Fibroblast of villous mesenchyme (primary cell): ENCODE results near the gene LRP1B. TPM values are rescaled to one million over a fixed set of nuclear protein-coding genes. Genes with fewer than 3 reads are reported as not detected.

Experiments
- DNase-seq: peaks from one replicate; pipeline ENCODE4 v3.0.0-alpha.2; 2010; ENCODE audit warnings: low read depth
- H3K4me3 ChIP-seq: 2 replicates; pipeline ENCODE4 v1.5.1; 2011; ENCODE audit warnings: low read depth, mild to moderate bottlenecking, low read length
- CTCF ChIP-seq: IDR thresholded peaks from 2 replicates; pipeline ENCODE4 v1.5.1; 2012; ENCODE audit warnings: low read depth, mild to moderate bottlenecking, low read length; ENCODE audit not compliant: insufficient read depth
- total RNA-seq: library from RNA; depleted of rRNA; stranded (reverse); fragments of >200 nt; gene quantifications from 2 replicates; pipeline ENCODE4 v1.2.3, GENCODE V29; 2012

Gene LRP1B
- total RNA-seq, 1 donor, result 2.2 TPM

- no peak for TF ChIP-seq CTCF
- DNase-seq, result no peak
- no peak overlapping the region for H3K4me3 ChIP-seq
Measured at GRCh38 chr2:140861666-140862065, 1269.2 kb downstream of the LRP1B start.

DNA sequence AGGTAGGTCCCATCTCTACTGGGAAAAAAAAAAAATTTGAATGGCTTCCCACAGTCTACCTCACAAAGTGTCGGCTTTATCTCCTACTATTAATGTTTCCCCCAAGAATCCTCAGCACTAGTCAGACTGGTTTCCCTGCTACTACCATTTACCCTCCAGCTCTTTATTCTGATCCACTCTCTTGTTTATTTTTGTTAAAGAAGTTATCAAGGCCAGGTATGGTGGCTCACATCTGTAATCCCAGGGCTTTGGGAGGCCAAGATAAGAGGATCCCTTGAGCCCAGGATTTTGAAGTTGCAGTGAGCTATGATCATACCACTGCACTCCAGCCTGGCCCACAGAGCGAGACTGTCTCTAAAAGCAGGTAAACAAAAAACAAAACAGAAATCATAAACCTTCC lies 1275.3 kb downstream of the LRP1B start:
- DNase-seq, result no peak
- TF ChIP-seq CTCF, result no peak
- H3K4me3 ChIP-seq, result no peak overlapping the region

GRCh38 chr2:140851258-140851981 lies 1279.4 kb downstream of the LRP1B start:
- no peak for DNase-seq
- TF ChIP-seq CTCF, result no peak

DNA sequence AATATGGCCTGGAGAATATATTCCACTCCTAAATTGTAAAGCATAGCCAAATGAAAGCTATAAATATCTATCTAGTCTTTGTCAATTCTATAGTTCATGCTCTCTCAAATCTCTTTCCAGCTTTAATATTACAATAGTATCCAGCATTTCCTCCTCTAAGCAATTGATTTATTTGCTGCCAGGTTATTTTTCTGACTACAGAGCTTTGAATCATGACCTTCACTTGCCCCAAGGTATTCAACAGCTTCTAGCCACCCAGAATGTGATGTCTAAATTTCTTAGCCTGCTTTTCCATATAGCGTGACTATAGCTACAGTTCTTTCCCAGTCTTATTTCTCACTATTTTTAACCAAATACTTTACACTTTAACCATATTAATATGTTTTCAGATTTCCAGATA lies 1287.6 kb downstream of the LRP1B start:
- TF ChIP-seq CTCF, result no peak
- DNase-seq, result no peak
- no peak overlapping the region for H3K4me3 ChIP-seq

More at GRCh38 chr2:140851258-140851981, 1279.4 kb downstream of the LRP1B start:
- H3K4me3 ChIP-seq, result no peak overlapping the region

GRCh38 chr2:140842110-140842509 lies 1288.7 kb downstream of the LRP1B start:
- DNase-seq, result no peak
- no peak for TF ChIP-seq CTCF
- no peak overlapping the region for H3K4me3 ChIP-seq

GRCh38 chr2:140841141-140841540 lies 1289.7 kb downstream of the LRP1B start:
- TF ChIP-seq CTCF, result no peak
- DNase-seq, result no peak

GRCh38 chr2:140836826-140837225 lies 1294.0 kb downstream of the LRP1B start:
- DNase-seq, result no peak
- TF ChIP-seq CTCF, result no peak

More at GRCh38 chr2:140841141-140841540, 1289.7 kb downstream of the LRP1B start:
- H3K4me3 ChIP-seq, result no peak overlapping the region

More at GRCh38 chr2:140836826-140837225, 1294.0 kb downstream of the LRP1B start:
- H3K4me3 ChIP-seq, result no peak overlapping the region
